ENCODE results near the gene ZER1. TPM values are rescaled to one million over a fixed set of nuclear protein-coding genes. Genes with fewer than 3 reads are reported as not detected.
"Not testable (repeated sequence)": the region's sequence is repeated elsewhere in the genome, so short reads cannot be mapped to it uniquely, and the experiment has no call there.

Gene ZER1
- total RNA-seq (2014; rRNA removed; shearing (Covaris generic)), result 12.5 and 12.6 TPM in 2 replicates
- polyA plus RNA-seq (2014; cell fraction: nucleus; rRNA removed), result 20.6 and 25.2 TPM in 2 replicates

GRCh38 chr9:128771745-128772519 is at the start of gene ZER1:
Gene ZER1 (minus strand): TSS chr9:128771927. CDS start chr9:128755565, 16,362 bp downstream.
- peak; percentile 84 for DNase-seq (ENCODE audit: extremely low read depth, low read depth)

DNA sequence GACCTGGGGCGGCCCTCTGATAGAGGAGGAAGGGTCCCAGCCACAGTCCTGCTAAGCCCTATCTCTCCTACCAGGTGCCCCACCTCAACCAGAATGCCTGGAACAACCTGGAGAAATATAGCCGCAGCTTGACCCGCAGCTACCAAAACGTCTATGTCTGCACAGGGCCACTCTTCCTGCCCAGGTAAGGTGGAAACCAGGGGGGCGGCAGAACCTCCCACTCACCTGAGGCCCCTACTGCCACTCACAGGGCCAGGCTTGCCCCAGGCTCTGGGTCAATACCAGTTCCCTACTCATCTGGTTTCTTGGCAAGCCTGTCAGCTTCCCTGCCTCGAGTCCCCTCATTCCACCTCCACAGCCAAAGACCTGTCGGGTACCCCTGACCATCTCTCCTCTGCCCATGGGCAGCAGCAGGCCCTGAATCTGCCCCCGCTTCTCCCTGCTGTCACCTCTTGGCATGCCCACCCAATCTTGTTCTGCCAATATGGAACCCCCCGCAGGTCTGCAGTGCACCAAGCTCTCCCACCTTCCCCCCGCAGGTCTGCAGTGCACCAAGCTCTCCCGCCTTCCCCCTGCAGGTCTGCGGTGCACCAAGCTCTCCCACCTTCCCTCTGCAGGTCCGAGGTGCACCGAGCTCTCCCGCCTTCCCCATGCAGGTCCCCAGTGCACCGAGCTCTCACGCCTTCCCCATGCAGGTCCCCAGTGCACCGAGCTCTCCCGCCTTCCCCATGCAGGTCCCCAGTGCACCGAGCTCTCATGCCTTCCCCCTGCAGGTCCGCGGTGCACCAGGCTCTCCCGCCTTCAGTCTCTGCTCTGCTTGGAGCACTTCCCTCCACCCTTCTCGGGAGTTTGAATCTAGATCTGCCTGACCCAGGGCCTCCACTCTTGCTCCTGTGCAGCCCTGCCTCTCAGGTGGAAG is 49.2 kb upstream of the ZER1 start:
- no peak for DNase-seq (ENCODE audit: extremely low read depth, low read depth)

DNA sequence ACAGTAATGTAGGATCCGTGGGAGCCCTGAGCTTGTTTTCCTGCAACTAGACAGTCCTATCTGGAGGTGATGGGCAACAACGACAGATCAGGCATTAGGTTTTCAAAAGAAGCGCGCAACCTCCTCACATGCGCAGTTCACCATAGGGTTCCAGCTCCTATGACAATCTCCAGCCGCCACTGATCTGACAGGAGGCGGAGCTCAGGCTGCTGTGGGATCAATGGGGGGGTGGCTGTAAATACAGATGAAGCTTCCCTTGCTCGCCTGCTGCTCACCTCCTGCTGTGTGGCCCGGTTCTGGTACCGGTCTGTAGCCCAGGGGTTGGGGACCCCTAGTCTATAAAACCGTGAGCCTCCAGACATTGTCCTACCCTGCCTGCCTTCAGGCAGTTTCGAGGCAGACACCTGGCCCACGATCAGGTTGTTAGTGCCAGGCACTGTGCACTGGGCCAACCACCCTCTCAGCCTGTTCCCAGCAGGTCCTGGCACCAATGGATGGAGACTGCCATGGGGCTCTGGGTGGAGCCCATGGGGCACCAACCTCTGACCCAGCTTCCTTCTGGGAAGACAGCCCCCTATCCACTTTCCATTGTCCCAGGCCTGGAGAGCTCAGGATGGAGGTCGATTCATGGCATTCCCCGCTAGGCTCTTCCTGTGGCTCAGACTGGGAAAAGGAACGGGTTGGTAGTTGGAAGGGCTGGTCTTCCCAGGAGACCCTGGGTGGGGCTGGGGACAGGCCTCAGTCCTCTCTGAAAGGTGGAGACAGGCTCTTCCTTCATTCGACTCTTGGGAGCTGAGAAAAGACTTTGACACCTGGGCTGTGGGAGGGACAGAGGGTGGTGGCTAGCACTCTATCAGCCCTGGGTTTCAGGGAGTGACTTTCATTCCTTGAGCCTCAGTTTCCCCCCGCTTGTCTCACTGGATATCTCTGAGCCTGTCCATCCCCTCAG is 48.3 kb upstream of the ZER1 start:
- no peak for DNase-seq (ENCODE audit: extremely low read depth, low read depth)

- DNase-seq (ENCODE audit: extremely low read depth, low read depth), result no peak
Measured at GRCh38 chr9:128818839-128819715, 47.4 kb upstream of the ZER1 start.

- DNase-seq (ENCODE audit: extremely low read depth, low read depth), result peak; percentile 97
Measured at GRCh38 chr9:128818099-128818838, 46.5 kb upstream of the ZER1 start, which contains the start of gene ENDOG. Gene ENDOG (plus strand): TSS chr9:128818500. CDS start chr9:128818685, 185 bp downstream.

- no peak for DNase-seq (ENCODE audit: extremely low read depth, low read depth)
Measured at GRCh38 chr9:128810873-128811272, 39.1 kb upstream of the ZER1 start.

DNA sequence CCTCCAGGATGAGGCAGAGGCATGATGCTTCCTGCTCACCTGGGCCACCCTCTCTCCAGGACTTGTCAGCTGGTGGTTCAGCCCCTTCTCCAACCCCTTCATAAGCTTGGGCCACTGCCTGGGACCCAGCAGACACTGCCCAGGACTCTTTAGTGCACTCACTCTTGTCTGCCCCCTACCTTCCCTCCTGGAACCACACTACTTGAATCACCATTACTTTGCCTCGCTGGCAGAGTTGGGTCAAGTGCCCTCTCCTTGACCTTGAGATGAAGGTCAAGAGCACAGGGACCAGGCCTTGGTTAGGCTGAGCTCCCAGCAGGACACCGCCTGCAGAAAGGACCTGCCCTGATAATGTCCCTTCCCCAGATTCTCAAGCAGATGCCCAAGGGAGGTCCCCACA is 38.1 kb upstream of the ZER1 start:
- DNase-seq (ENCODE audit: extremely low read depth, low read depth), result no peak

GRCh38 chr9:128809036-128809599 is 37.4 kb upstream of the ZER1 start:
- no peak for DNase-seq (ENCODE audit: extremely low read depth, low read depth)

- DNase-seq (ENCODE audit: extremely low read depth, low read depth), result no peak
Measured at GRCh38 chr9:128808543-128808942, 36.8 kb upstream of the ZER1 start.

GRCh38 chr9:128807827-128808226 is 36.1 kb upstream of the ZER1 start:
- no peak for DNase-seq (ENCODE audit: extremely low read depth, low read depth)

DNA sequence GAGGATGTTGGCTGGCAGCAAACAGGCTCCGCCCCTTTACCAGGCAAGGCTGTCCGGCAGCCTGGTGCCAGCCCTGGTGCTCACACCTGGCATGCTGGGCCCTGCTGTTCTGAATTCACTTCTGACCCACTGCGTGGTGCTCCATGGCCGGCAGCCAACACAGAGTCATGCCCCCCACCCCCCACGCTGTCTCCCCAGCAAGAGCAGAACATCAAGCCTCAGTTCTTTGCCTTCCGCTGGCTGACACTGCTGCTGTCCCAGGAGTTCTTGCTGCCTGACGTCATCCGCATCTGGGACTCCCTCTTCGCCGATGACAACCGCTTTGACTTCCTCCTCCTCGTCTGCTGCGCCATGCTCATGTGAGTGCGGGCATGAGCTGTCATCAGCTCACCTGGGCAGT is 33.9 kb upstream of the ZER1 start:
- no peak for DNase-seq (ENCODE audit: extremely low read depth, low read depth)

- no peak for DNase-seq (ENCODE audit: extremely low read depth, low read depth)
Measured at GRCh38 chr9:128802482-128802881, 30.8 kb upstream of the ZER1 start.

DNA sequence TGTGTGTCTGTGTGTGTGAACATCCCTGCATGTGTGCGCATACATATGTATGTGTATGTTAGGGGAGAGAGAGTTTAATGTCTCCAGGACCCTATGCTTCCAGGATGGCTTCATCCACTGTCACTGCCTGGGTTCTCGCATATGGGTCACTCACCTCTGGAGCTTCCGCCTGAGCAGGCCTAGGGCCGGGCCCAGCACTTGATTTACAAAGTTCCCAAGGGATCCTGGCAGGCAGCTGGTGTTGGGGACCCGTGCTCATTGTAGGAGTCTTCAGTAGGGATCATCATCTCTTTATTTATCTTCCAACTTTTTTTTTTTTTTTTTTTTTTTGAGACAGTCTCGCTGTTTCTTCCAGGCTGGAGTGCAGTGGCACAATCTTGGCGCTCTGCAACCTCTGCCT is 28.3 kb upstream of the ZER1 start:
- no peak for DNase-seq (ENCODE audit: extremely low read depth, low read depth)

GRCh38 chr9:128798896-128799295 is 27.2 kb upstream of the ZER1 start:
- no peak for DNase-seq (ENCODE audit: extremely low read depth, low read depth)

DNA sequence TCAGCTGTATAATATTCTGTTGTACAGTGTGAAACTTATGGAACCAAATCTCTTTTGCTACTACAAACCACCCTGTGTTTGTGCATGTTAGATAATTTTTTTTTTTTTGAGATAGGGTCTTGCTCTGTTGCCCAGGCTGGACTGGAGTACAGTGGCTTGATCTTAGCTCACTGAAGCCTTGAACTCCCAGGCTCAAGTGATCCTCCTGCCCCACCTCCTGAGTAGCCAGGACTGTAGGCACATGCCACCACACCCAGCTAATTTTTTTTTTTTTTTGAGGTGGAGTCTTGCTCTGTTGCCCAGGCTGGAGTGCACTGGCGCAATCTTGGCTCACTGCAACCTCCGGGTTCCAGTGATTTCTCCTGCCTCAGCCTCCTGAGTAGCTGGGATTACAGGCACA is 23.2 kb upstream of the ZER1 start:
- not testable (repeated sequence) for DNase-seq (ENCODE audit: extremely low read depth, low read depth)

DNA sequence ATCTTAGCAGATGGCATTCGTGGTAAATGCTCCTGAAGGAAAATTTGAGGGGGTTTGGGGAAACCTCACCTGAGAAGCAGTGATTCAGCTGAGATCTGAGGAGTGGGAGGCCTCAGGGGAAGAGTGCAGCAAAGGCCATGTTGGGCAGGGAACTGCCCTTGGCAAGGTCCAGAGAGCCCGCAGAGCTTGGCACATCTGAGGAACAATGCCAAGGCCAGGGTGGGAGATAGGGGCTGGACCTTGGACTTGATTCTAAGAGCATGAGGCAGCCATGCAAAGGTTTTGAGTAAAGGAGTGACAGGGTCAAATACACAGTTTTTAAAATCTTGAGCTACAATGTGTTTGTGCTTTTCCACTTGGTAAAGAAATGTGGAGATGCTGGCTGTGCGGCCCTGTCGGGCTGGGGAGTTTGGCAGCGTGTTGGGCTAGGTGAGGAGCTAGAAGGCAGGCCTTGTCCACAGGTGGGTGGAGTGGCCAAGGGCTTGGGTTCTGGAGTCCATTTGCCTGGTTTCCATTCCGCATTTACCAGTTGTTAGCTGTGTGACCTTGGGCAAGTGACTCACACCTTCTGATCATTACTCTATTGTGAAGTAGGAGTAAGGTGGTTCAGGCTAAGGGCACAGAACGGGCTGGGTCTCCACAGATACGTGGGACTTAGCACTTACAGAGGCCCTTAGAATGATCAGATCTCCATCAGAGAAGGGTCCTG is 21.4 kb upstream of the ZER1 start:
- DNase-seq (ENCODE audit: extremely low read depth, low read depth), result no peak

DNA sequence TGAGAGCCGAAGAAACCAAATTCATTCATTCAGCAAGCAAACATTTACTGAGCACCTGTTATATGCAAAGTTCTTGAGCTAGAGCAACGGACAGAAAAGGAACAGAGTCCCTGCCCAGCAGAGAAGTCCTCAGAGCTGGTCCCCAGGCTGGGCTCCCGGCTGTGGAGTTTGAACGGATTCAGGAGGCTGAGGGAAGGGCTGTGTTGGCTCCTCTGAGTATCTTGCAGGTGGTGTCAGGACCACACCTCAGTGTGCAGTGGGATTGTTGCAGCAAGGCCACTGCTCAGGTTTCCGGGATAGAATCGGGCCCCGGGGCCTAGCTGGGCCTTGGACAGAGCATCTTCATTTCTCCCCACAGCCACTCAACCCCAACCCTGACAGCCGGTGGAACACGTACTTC is 20.4 kb upstream of the ZER1 start:
- no peak for DNase-seq (ENCODE audit: extremely low read depth, low read depth)

GRCh38 chr9:128790536-128790935 is 18.8 kb upstream of the ZER1 start:
- DNase-seq (ENCODE audit: extremely low read depth, low read depth), result no peak

All from NCI-H460 (cell line).